IMR-90 (cell line): ENCODE measurements around the gene MAG. TPM values are rescaled to one million over a fixed set of nuclear protein-coding genes. Genes with fewer than 3 reads are reported as not detected.

Source experiments
- ATAC-seq: fragments of 200-7000 bp; cut with Tn5 transposase; 2 replicates; pipeline ENCODE4 v1.9.1; 2020; ENCODE audit warnings: low read depth, mild to moderate bottlenecking, moderate library complexity
- BruUV-seq: library from RNA; stranded (reverse); fragments of 400-500 nt; replicated peaks from 2 replicates; lab custom pipeline; 2021; lab: Mats Ljungman, UMichigan
- CTCF ChIA-PET: fragments of 300-600 bp; formaldehyde crosslinking; extraction: SDS; loops from one replicate; lab custom pipeline; 2021; ENCODE audit warnings: antibody characterized with exemption; lab: Yijun Ruan, JAX
- POLR2A ChIA-PET: fragments of 300-600 bp; sonication (Branson Sonifier 250); formaldehyde crosslinking; loops from one replicate; lab custom pipeline; 2022; ENCODE audit warnings: antibody characterized with exemption; ENCODE audit not compliant: unreplicated experiment; lab: Charles Lee
- DNase-seq: peaks from one replicate; pipeline ENCODE4 v3.0.0; 2013
- H2AFZ ChIP-seq: replicated peaks from 2 replicates; pipeline ENCODE3; 2013; ENCODE audit warnings: low read length, mild to moderate bottlenecking; ENCODE audit not compliant: poor library complexity
- H2AK5ac ChIP-seq: 2 replicates; pipeline ENCODE4 v1.6.1; 2013; ENCODE audit warnings: low read depth, low read length, inconsistent platforms
- H2AK9ac ChIP-seq: replicated peaks from 2 replicates; pipeline ENCODE3; 2013; ENCODE audit warnings: mild to moderate bottlenecking, low read depth, low read length, moderate library complexity; ENCODE audit not compliant: poor library complexity
- H2BK120ac ChIP-seq: 2 replicates; pipeline ENCODE4 v1.6.1; 2013; ENCODE audit warnings: low read depth, low read length, inconsistent platforms
- H2BK15ac ChIP-seq: 3 replicates; pipeline ENCODE4 v1.6.1; 2013; ENCODE audit warnings: low read depth, low read length, inconsistent platforms
- H2BK20ac ChIP-seq: 2 replicates; pipeline ENCODE4 v1.6.1; 2013; ENCODE audit warnings: low read depth, mild to moderate bottlenecking, inconsistent platforms, low read length, moderate library complexity
- H2BK5ac ChIP-seq: 2 replicates; pipeline ENCODE4 v1.6.1; 2013; ENCODE audit warnings: mild to moderate bottlenecking, low read depth, low read length, inconsistent platforms; ENCODE audit not compliant: poor library complexity, severe bottlenecking
- H3K14ac ChIP-seq: replicated peaks from 2 replicates; pipeline ENCODE4 v1.6.1; 2013; ENCODE audit warnings: low read depth, low read length, inconsistent platforms
- H3K18ac ChIP-seq: 2 replicates; pipeline ENCODE4 v1.6.1; 2013; ENCODE audit warnings: low read depth, low read length, control low read depth
- H3K23ac ChIP-seq: 2 replicates; pipeline ENCODE4 v1.6.1; 2013; ENCODE audit warnings: low read depth, low read length, inconsistent platforms
- H3K27ac ChIP-seq: 2 replicates; pipeline ENCODE4 v1.5.1; 2013; ENCODE audit warnings: mild to moderate bottlenecking, control low read depth, low read length; ENCODE audit not compliant: insufficient read depth
- H3K27me3 ChIP-seq: 2 replicates; pipeline ENCODE4 v1.6.1; 2013; ENCODE audit warnings: low read length; ENCODE audit not compliant: control insufficient read depth, insufficient read depth
- H3K36me3 ChIP-seq: 2 replicates; pipeline ENCODE4 v1.6.1; 2013; ENCODE audit warnings: low read length, mixed read lengths; ENCODE audit not compliant: control insufficient read depth, insufficient read depth
- H3K4ac ChIP-seq: 2 replicates; pipeline ENCODE4 v1.6.1; 2013; ENCODE audit warnings: low read depth, low read length, inconsistent platforms
- H3K4me1 ChIP-seq: 2 replicates; pipeline ENCODE4 v1.6.1; 2013; ENCODE audit warnings: low read length, mixed read lengths; ENCODE audit not compliant: control insufficient read depth, insufficient read depth
- H3K4me2 ChIP-seq: 2 replicates; pipeline ENCODE4 v1.6.1; 2013; ENCODE audit warnings: low read depth, mild to moderate bottlenecking, control low read depth, low read length, moderate library complexity
- H3K4me3 ChIP-seq: 2 replicates; pipeline ENCODE4 v1.5.1; 2013; ENCODE audit warnings: low read depth, mild to moderate bottlenecking, control low read depth, low read length, moderate library complexity; ENCODE audit not compliant: insufficient read depth
- H3K56ac ChIP-seq: 2 replicates; pipeline ENCODE4 v1.6.1; 2013; ENCODE audit warnings: low read length, inconsistent platforms; ENCODE audit not compliant: insufficient read depth; ENCODE audit errors: extremely low read depth
- H3K79me1 ChIP-seq, 2 experiments: 2 replicates each; pipeline ENCODE4 v1.6.1; 2013; ENCODE audit warnings: low read length in 2 of 2, inconsistent platforms in 1 of 2, low read depth in 1 of 2
- H3K9ac ChIP-seq: 2 replicates; pipeline ENCODE4 v1.6.1; 2013; ENCODE audit warnings: low read depth, low read length, control low read depth
- H3K9me1 ChIP-seq: 2 replicates; pipeline ENCODE4 v1.6.1; 2013; ENCODE audit warnings: low read length, inconsistent platforms; ENCODE audit not compliant: insufficient read depth
- H3K9me3 ChIP-seq: 2 replicates; pipeline ENCODE4 v1.6.1; 2013; ENCODE audit warnings: low read length; ENCODE audit not compliant: control insufficient read depth, insufficient read depth
- H4K20me1 ChIP-seq: 2 replicates; pipeline ENCODE4 v1.6.1; 2013; ENCODE audit warnings: low read length, inconsistent platforms; ENCODE audit not compliant: insufficient read depth
- H4K5ac ChIP-seq: 2 replicates; pipeline ENCODE4 v1.6.1; 2013; ENCODE audit warnings: mild to moderate bottlenecking, low read depth, low read length, control low read depth
- H4K8ac ChIP-seq, 2 experiments: 2 replicates each; pipeline ENCODE4 v1.6.1; 2013; ENCODE audit warnings: low read depth in 2 of 2, low read length in 2 of 2, control low read depth in 1 of 2, inconsistent platforms in 1 of 2
- H4K91ac ChIP-seq: 2 replicates; pipeline ENCODE4 v1.6.1; 2013; ENCODE audit warnings: low read depth, low read length, inconsistent platforms; ENCODE audit not compliant: insufficient read depth
- BHLHE40 ChIP-seq: fragments of 150-350 bp; IDR thresholded peaks from 2 replicates; pipeline ENCODE4 v1.6.1; 2016; ENCODE audit warnings: mild to moderate bottlenecking, low read depth, low read length
- CTCF ChIP-seq: conservative IDR thresholded peaks from 2 replicates; pipeline ENCODE4 v1.5.1; 2012; ENCODE audit warnings: mild to moderate bottlenecking, low read depth, low read length, improper control_type of control experiment
- MAZ ChIP-seq: IDR thresholded peaks from 2 replicates; pipeline ENCODE4 v1.6.1; 2012; ENCODE audit warnings: low read depth, mild to moderate bottlenecking, low read length, improper control_type of control experiment, moderate library complexity, borderline replicate concordance
- MXI1 ChIP-seq: IDR thresholded peaks from 2 replicates; pipeline ENCODE4 v1.6.1; 2012; ENCODE audit warnings: low read depth, mild to moderate bottlenecking, low read length, moderate library complexity, borderline replicate concordance
- RFX5 ChIP-seq: IDR thresholded peaks from 2 replicates; pipeline ENCODE4 v1.8.0; 2012; ENCODE audit warnings: low read depth, mild to moderate bottlenecking, low read length, moderate library complexity
- WGBS, 2 experiments: methylation state at CpG; one replicate each; pipeline versions ENCODE4 v1.1.5 to v1.1.7; 2013; ENCODE audit warnings: missing lambda C conversion rate in 2 of 2; ENCODE audit not compliant: insufficient read length in 1 of 2; ENCODE audit errors: extremely low coverage in 2 of 2; 5-methylcytosine and 5-hydroxymethylcytosine counted together
- dilution Hi-C: fragments of 300-500 bp; cut with HindIII; formaldehyde crosslinking; loops from one replicate; pipeline ENCODE4 v1.14.3; 2018; ENCODE audit warnings: low sequenced_read_pairs; ENCODE audit not compliant: unreplicated experiment
- in situ Hi-C: fragments of 300-500 bp; cut with MboI; formaldehyde crosslinking; loops from 3 replicates; pipeline ENCODE4 v1.14.3; 2019; ENCODE audit warnings: low sequenced_read_pairs, inconsistent platforms, mixed read lengths
- intact Hi-C: fragments of 100-400 bp; cut with micrococcal nuclease; formaldehyde crosslinking; loops from 2 replicates; pipeline ENCODE4 v1.10.0; 2022
- polyA plus RNA-seq, 3 experiments: library from polyadenylated mRNA; depleted of rRNA; stranded (reverse); fragments of >200 nt; gene quantifications; 2 replicates each; pipeline ENCODE4 v1.2.3, GENCODE V29; 2012; ENCODE audit warnings: low replicate concordance in 1 of 3
- total RNA-seq: library from RNA; depleted of rRNA; stranded (reverse); fragments of >200 nt; gene quantifications from 2 replicates; pipeline ENCODE4 v1.2.3, GENCODE V29; 2012

The MAG gene
- total and polyA plus RNA-seq, 2 of the 4 experiments (the other 2 are of a cell fraction), result not detected

DNA sequence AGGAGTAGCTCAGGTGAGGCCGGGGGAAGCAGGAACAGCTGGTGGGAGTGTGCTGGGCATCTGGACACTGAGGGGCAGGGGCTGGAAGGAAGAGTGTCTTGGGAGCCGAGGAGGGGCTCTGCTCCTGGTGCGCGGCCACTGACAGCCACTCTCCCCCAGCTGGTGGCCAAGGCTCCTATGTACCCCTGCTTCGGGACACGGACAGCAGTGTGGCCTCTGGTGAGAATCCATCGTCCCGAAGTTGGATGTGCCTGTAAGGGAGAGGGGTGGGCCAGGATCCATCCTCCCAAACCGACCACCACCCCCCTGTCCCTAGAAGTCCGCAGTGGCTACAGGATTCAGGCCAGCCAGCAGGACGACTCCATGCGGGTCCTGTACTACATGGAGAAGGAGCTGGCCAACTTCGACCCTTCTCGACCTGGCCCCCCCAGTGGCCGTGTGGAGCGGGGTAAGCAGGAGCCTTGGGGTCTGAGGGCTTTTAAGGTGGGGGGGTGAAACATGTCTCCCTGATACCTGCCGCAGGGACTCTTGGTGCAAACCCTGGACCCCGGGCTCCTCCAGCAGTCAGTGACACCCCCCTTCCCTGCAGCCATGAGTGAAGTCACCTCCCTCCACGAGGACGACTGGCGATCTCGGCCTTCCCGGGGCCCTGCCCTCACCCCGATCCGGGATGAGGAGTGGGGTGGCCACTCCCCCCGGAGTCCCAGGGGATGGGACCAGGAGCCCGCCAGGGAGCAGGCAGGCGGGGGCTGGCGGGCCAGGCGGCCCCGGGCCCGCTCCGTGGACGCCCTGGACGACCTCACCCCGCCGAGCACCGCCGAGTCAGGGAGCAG is 25.2 kb upstream of the MAG start:
- H2BK15ac ChIP-seq, result no peak overlapping the region
- peak overlapping the region; percentile 95 for H2AFZ ChIP-seq
- CTCF ChIA-PET, result no interaction called here
- H3K27ac ChIP-seq, result peak overlapping the region; percentile 83
- peak overlapping the region; percentile 98 to 100 for H4K8ac ChIP-seq
- H2BK20ac ChIP-seq, result no peak overlapping the region
- H4K5ac ChIP-seq, result peak overlapping the region; percentile 23
- H2AK5ac ChIP-seq, result peak overlapping the region; percentile 98; the same call in 1 of the 2 replicates
- H3K9me1 ChIP-seq, result peaks cover 8% of the 10 kb centered on the region
- H3K4me1 ChIP-seq, result peaks cover 7% of the 10 kb centered on the region
- H3K4ac ChIP-seq, result peak overlapping the region; percentile 48; the same call in 1 of the 2 replicates
- H3K9me3 ChIP-seq, result no peaks in the 10 kb centered on the region
- ATAC-seq (peak; percentile 7), DNase-seq (no peak)
- H2AK9ac ChIP-seq, result peak overlapping the region; percentile 99
- dilution Hi-C loops (no loop called here), intact Hi-C loops (loop anchor here (5.0 kb wide), 1 partner anchor 124 kb away; the partner anchor contains the start of gene FXYD7), in situ Hi-C loops (no loop called here)
- H3K18ac ChIP-seq, result no peak overlapping the region
- WGBS, 2 experiments, result 0% methylated on average over 3 of the region's 39 CpGs; no CpG with 5 or more reads in 1 of the 2 experiments
- H3K36me3 ChIP-seq, result peaks cover 15% of the 10 kb centered on the region
- H3K14ac ChIP-seq, result peak overlapping the region; percentile 86
- H3K4me2 ChIP-seq, result peak overlapping the region; percentile 54
- H3K56ac ChIP-seq, result no peak overlapping the region
- no peak overlapping the region for H2BK120ac ChIP-seq
- POLR2A ChIA-PET, result interaction anchor here (0.5 kb wide), 1 partner anchor 8 kb away, joined by 4 read pairs; no protein-coding TSS in a partner anchor
- H2BK5ac ChIP-seq, result peak overlapping the region; percentile 81
- peak overlapping the region; percentile 83 for H3K23ac ChIP-seq
- no TSS peak for BruUV-seq
- peak overlapping the region; percentile 89 for H4K91ac ChIP-seq
- peak overlapping the region; percentile 92 for H3K9ac ChIP-seq
- no peaks in the 10 kb centered on the region for H3K27me3 ChIP-seq
- peaks cover 13 to 38% of the 10 kb centered on the region in 2 experiments for H3K79me1 ChIP-seq
- no peaks in the 10 kb centered on the region for H4K20me1 ChIP-seq
- H3K4me3 ChIP-seq, result peak overlapping the region; percentile 73
- TF ChIP-seq BHLHE40 (no peak), RFX5 (no peak), CTCF (no peak), MXI1 (0 out of 2 replicates have a peak, but pooled peaks have one; percentile 26), MAZ (0 out of 2 replicates have a peak, but pooled peaks have one; percentile 7)
